ENCODE measurements around the gene COPZ2. TPM values are rescaled to one million over a fixed set of nuclear protein-coding genes. Genes with fewer than 3 reads are reported as not detected.

Gene COPZ2
- 35.1 and 90.2 TPM in 2 replicates for total RNA-seq

GRCh38 chr17:48037036-48037837 lies at the start of gene COPZ2:
COPZ2 (minus strand) TSS chr17:48037797; CDS start chr17:48037777, 20 bp downstream.

GRCh38 chr17:48047741-48048383 lies 10.3 kb upstream of the COPZ2 start, which contains the start of gene NFE2L1:
NFE2L1 (plus strand) TSS chr17:48048359; CDS start chr17:48051119, 2,760 bp downstream.

Small RNAs within 50 kb of the gene (small RNA-seq; reads per million reads assigned to genes)
- gene AC004477.2 (ENCODE audit: low replicate concordance) (not detected), gene MIR152 (ENCODE audit: low replicate concordance) (514 reads per million, percentile 99 among the genes with 10 or more reads in this experiment)

Other genes with a start within 250 kb of the COPZ2 start
- 3.5 and 4.3 TPM in 2 replicates for gene OSBPL7, start 216.0 kb downstream of the COPZ2 start, total RNA-seq
- 30.6 and 56.2 TPM in 2 replicates for gene MRPL10, start 206.3 kb downstream of the COPZ2 start, total RNA-seq
- 0.22 and 0.29 TPM in 2 replicates for gene LRRC46, start 206.1 kb downstream of the COPZ2 start, total RNA-seq
- gene SCRN2, start 196.5 kb downstream of the COPZ2 start, total RNA-seq, result 30.8 and 33.7 TPM in 2 replicates
- gene SP6, start 186.6 kb downstream of the COPZ2 start, total RNA-seq, result 0.22 and 0.43 TPM in 2 replicates
- 3.7 and 6.6 TPM in 2 replicates for gene SP2, start 141.6 kb downstream of the COPZ2 start, total RNA-seq
- 37.9 and 52.0 TPM in 2 replicates for gene PNPO, start 96.2 kb downstream of the COPZ2 start, total RNA-seq
- not detected in 2 replicates for gene PRR15L, start 79.9 kb downstream of the COPZ2 start, total RNA-seq
- 45.5 and 85.3 TPM in 2 replicates for gene CDK5RAP3, start 66.7 kb downstream of the COPZ2 start, total RNA-seq
- 107 and 420 TPM in 2 replicates for gene NFE2L1, start 10.6 kb upstream of the COPZ2 start, total RNA-seq
- gene CBX1, start 63.7 kb upstream of the COPZ2 start, total RNA-seq, result 23.6 and 38.7 TPM in 2 replicates
- gene SNX11, start 70.0 kb upstream of the COPZ2 start, total RNA-seq, result 10.1 and 14.3 TPM in 2 replicates

All from placental pericyte (primary cell).